Gastroesophageal sphincter (tissue), 4 donors: ENCODE measurements around the gene RB1. TPM values are rescaled to one million over a fixed set of nuclear protein-coding genes. Genes with fewer than 3 reads are reported as not detected.

Experiments used
- ATAC-seq: fragments of 150-250 bp; one replicate; pipeline ENCODE4 v1.9.1; 2016; ENCODE audit warnings: mild to moderate bottlenecking, moderate library complexity
- H3K27ac ChIP-seq, 4 donors: fragments of 200-600 bp; sonication (generic) in 3 of 4; 1 replicate in 3 of 4; 2 replicates in 1 of 4; pipeline ENCODE4 v1.5.1; 2016 to 2019
- H3K27me3 ChIP-seq: fragments of 200-600 bp; sonication (generic); one replicate; pipeline ENCODE4 v1.5.1; 2019
- H3K36me3 ChIP-seq, 2 donors: fragments of 200-600 bp; sonication (generic); one replicate each; pipeline ENCODE4 v1.5.1; 2019; ENCODE audit warnings: control low read depth in 1 of 2
- H3K4me1 ChIP-seq, 3 donors: fragments of 200-600 bp; sonication (generic); 1 replicate in 2 of 3; 2 replicates in 1 of 3; pipeline ENCODE4 v1.5.1; 2016 to 2019; ENCODE audit warnings: control low read depth in 2 of 3
- H3K4me3 ChIP-seq, 2 donors: fragments of 200-600 bp; sonication (generic); one replicate each; pipeline ENCODE4 v1.5.1; 2019; ENCODE audit warnings: mild to moderate bottlenecking in 1 of 2, moderate library complexity in 1 of 2
- H3K9me3 ChIP-seq, 3 donors: fragments of 200-600 bp; sonication (generic); one replicate each; pipeline ENCODE4 v1.5.1; 2017 to 2019; ENCODE audit warnings: control low read depth in 2 of 3
- CTCF ChIP-seq, 4 experiments: fragments of 200-600 bp in 2 of 4; fragments of 450-650 bp in 2 of 4; sonication (generic) in 1 of 4; IDR thresholded peaks; one replicate each; pipeline ENCODE4 v1.5.1; 2017 to 2019; ENCODE audit warnings: antibody characterized with exemption in 4 of 4, mild to moderate bottlenecking in 2 of 4, moderate library complexity in 2 of 4
- EP300 ChIP-seq: sonication (generic); formaldehyde crosslinking; IDR thresholded peaks from one replicate; pipeline ENCODE4 v1.6.1; 2017; ENCODE audit warnings: antibody characterized with exemption, mild to moderate bottlenecking
- POLR2A ChIP-seq, 2 donors: fragments of 450-650 bp; IDR thresholded peaks; one replicate each; pipeline ENCODE4 v1.6.1; 2017; ENCODE audit warnings: antibody characterized with exemption in 2 of 2, mild to moderate bottlenecking in 2 of 2, moderate library complexity in 1 of 2
- POLR2AphosphoS5 ChIP-seq: sonication (generic); formaldehyde crosslinking; IDR thresholded peaks from one replicate; pipeline ENCODE4 v1.6.1; 2017; ENCODE audit warnings: antibody characterized with exemption
- WGBS, 2 donors: methylation state at CpG; one replicate each; pipeline ENCODE4 v1.1.5; 2018; ENCODE audit warnings: low coverage in 1 of 2; 5-methylcytosine and 5-hydroxymethylcytosine counted together
- total RNA-seq, 4 donors: library from RNA; depleted of rRNA; stranded (reverse); fragments of >200 nt; gene quantifications; one replicate each; pipeline ENCODE4 v1.1.0, GENCODE V29; 2016

RB1 gene
- total RNA-seq, 4 donors from 2014 or later, result 26.5 to 37.2 (median 29.4) TPM

- no peak for ATAC-seq
- H3K27me3 ChIP-seq, result no peaks in the 10 kb centered on the region
- H3K27ac ChIP-seq, result no peak overlapping the region
- peaks cover 0 to 24% of the 10 kb centered on the region in 2 donors for H3K36me3 ChIP-seq
- TF ChIP-seq POLR2A (IDR thresholded peaks at IDR 0.05) (no peak), CTCF (IDR thresholded peaks at IDR 0.05) (no peak), POLR2AphosphoS5 (no peak), EP300 (no peak)
- H3K9me3 ChIP-seq, result no peaks in the 10 kb centered on the region
- 47 to 54% methylated on average over 1 of the region's 1 CpG for WGBS, 2 donors
- peaks cover 6 to 43% (median 17%) of the 10 kb centered on the region in 3 donors for H3K4me1 ChIP-seq
- H3K4me3 ChIP-seq, result no peak overlapping the region
Observed at GRCh38 chr13:48397744-48398143, 94.2 kb downstream of the RB1 start.

GRCh38 chr13:48398450-48399095 lies 95.0 kb downstream of the RB1 start:
- Histone ChIP-seq H3K27me3 (no peaks in the 10 kb centered on the region), H3K4me3 (no peak overlapping the region), H3K4me1 (peaks cover 6 to 51% (median 17%) of the 10 kb centered on the region in 3 donors), H3K36me3 (peaks cover 0 to 18% of the 10 kb centered on the region in 2 donors), H3K27ac (no peak overlapping the region), H3K9me3 (no peaks in the 10 kb centered on the region)
- no peak for ATAC-seq
- no peak for TF ChIP-seq EP300
- no peak for TF ChIP-seq POLR2A (IDR thresholded peaks at IDR 0.05)
- TF ChIP-seq CTCF (IDR thresholded peaks at IDR 0.05), result no peak
- TF ChIP-seq POLR2AphosphoS5, result no peak

- TF ChIP-seq CTCF (IDR thresholded peaks at IDR 0.05), result no peak
- H3K9me3 ChIP-seq, result no peaks in the 10 kb centered on the region
- peak overlapping the region in 3 of 4 donors; percentile 8 to 71 (median 51) for H3K27ac ChIP-seq
- H3K36me3 ChIP-seq, result peaks cover 0 to 2% of the 10 kb centered on the region in 2 donors
- no peak overlapping the region for H3K4me3 ChIP-seq
- H3K4me1 ChIP-seq, result peaks cover 6 to 66% (median 21%) of the 10 kb centered on the region in 3 donors
- WGBS, 2 donors, result 78 to 85% methylated on average over 2 of the region's 2 CpGs
- ATAC-seq, result no peak
- H3K27me3 ChIP-seq, result no peaks in the 10 kb centered on the region
Observed at GRCh38 chr13:48400090-48400694, 96.6 kb downstream of the RB1 start.

- WGBS, 2 donors, result 8 to 29% methylated on average over 1 of the region's 1 CpG
- Histone ChIP-seq H3K27ac (peak overlapping the region in 3 of 4 donors; percentile 8 to 71 (median 51)), H3K36me3 (no peaks in the 10 kb centered on the region), H3K4me1 (peaks cover 6 to 66% (median 21%) of the 10 kb centered on the region in 3 donors), H3K27me3 (no peaks in the 10 kb centered on the region), H3K4me3 (no peak overlapping the region), H3K9me3 (no peaks in the 10 kb centered on the region)
- TF ChIP-seq POLR2A (IDR thresholded peaks at IDR 0.05), result no peak
- TF ChIP-seq CTCF (IDR thresholded peaks at IDR 0.05), result peak in 1 of 4 experiments; percentile 4
- ATAC-seq, result peak; percentile 69
Observed at GRCh38 chr13:48400850-48401291, 97.3 kb downstream of the RB1 start.

GRCh38 chr13:48401480-48401879 lies 97.9 kb downstream of the RB1 start:
- H3K36me3 ChIP-seq, result no peaks in the 10 kb centered on the region
- peak overlapping the region in 3 of 4 donors; percentile 8 to 71 (median 51) for H3K27ac ChIP-seq
- H3K27me3 ChIP-seq, result no peaks in the 10 kb centered on the region
- H3K4me1 ChIP-seq, result peaks cover 6 to 66% (median 21%) of the 10 kb centered on the region in 3 donors
- ATAC-seq, result no peak
- WGBS, 2 donors, result 15 to 69% methylated on average over 2 of the region's 2 CpGs
- H3K4me3 ChIP-seq, result no peak overlapping the region
- no peaks in the 10 kb centered on the region for H3K9me3 ChIP-seq
- TF ChIP-seq POLR2A (IDR thresholded peaks at IDR 0.05) (no peak), EP300 (no peak), CTCF (IDR thresholded peaks at IDR 0.05) (no peak), POLR2AphosphoS5 (no peak)
